HG02798 (cell line): ENCODE measurements around the gene GTF2A1L.
"Not testable (repeated sequence)": the region's sequence is repeated elsewhere in the genome, so short reads cannot be mapped to it uniquely, and the experiment has no call there.

Experiments
- ATAC-seq: cut with Tn5 transposase; IDR thresholded peaks from one replicate; pipeline ENCODE4 v1.9.1; 2021; ENCODE audit warnings: mild to moderate bottlenecking; ENCODE audit not compliant: unreplicated experiment, poor library complexity

The GTF2A1L gene

GRCh38 chr2:48617618-48618017 is at the start of gene GTF2A1L:
Gene GTF2A1L (plus strand): TSS chr2:48617856. CDS start chr2:48617875, 19 bp downstream.
- no peak for ATAC-seq

GRCh38 chr2:48568547-48568946 is 49.1 kb upstream of the GTF2A1L start:
- ATAC-seq, result no peak

- no peak for ATAC-seq
Observed at GRCh38 chr2:48569433-48569832, 48.2 kb upstream of the GTF2A1L start.

GRCh38 chr2:48572816-48573215 is 44.8 kb upstream of the GTF2A1L start:
- no peak for ATAC-seq

- ATAC-seq, result no peak
Observed at GRCh38 chr2:48574353-48575287, 43.0 kb upstream of the GTF2A1L start.

GRCh38 chr2:48578313-48578712 is 39.3 kb upstream of the GTF2A1L start:
- ATAC-seq, result no peak

- ATAC-seq, result no peak
Observed at GRCh38 chr2:48583961-48584360, 33.7 kb upstream of the GTF2A1L start.

- ATAC-seq, result no peak
Observed at GRCh38 chr2:48584551-48584950, 33.1 kb upstream of the GTF2A1L start.

- no peak for ATAC-seq
Observed at GRCh38 chr2:48586433-48586832, 31.2 kb upstream of the GTF2A1L start.

- no peak for ATAC-seq
Observed at GRCh38 chr2:48587560-48587959, 30.1 kb upstream of the GTF2A1L start.

GRCh38 chr2:48587961-48588360 is 29.7 kb upstream of the GTF2A1L start:
- no peak for ATAC-seq

- no peak for ATAC-seq
Observed at GRCh38 chr2:48588745-48589144, 28.9 kb upstream of the GTF2A1L start.

- no peak for ATAC-seq
Observed at GRCh38 chr2:48589170-48589767, 28.4 kb upstream of the GTF2A1L start.

- no peak for ATAC-seq
Observed at GRCh38 chr2:48590017-48590416, 27.6 kb upstream of the GTF2A1L start.

- no peak for ATAC-seq
Observed at GRCh38 chr2:48592067-48592466, 25.6 kb upstream of the GTF2A1L start.

GRCh38 chr2:48596751-48597150 is 20.9 kb upstream of the GTF2A1L start:
- ATAC-seq, result not testable (repeated sequence)

- ATAC-seq, result no peak
Observed at GRCh38 chr2:48597492-48597891, 20.2 kb upstream of the GTF2A1L start.

- ATAC-seq, result peak; percentile 42
Observed at GRCh38 chr2:48600204-48600813, 17.3 kb upstream of the GTF2A1L start.

GRCh38 chr2:48600917-48601316 is 16.7 kb upstream of the GTF2A1L start:
- ATAC-seq, result no peak

GRCh38 chr2:48601349-48601748 is 16.3 kb upstream of the GTF2A1L start:
- ATAC-seq, result no peak

GRCh38 chr2:48605482-48606175 is 12.0 kb upstream of the GTF2A1L start:
- no peak for ATAC-seq
